CD14-positive monocyte (primary cell): ENCODE measurements around the gene CLTCL1. TPM values are rescaled to one million over a fixed set of nuclear protein-coding genes. Genes with fewer than 3 reads are reported as not detected.

Experiments
- DNase-seq, 3 donors: peaks; one replicate each; pipeline ENCODE4 v3.0.0-alpha.2; 2011 to 2022
- H2AFZ ChIP-seq: 2 replicates; pipeline ENCODE4 v1.6.0; 2012; ENCODE audit warnings: mild to moderate bottlenecking, low read depth, low read length, inconsistent platforms; ENCODE audit not compliant: insufficient read depth, poor library complexity, severe bottlenecking
- H3K27ac ChIP-seq, 2 donors: 1 replicate in 1 of 2; 2 replicates in 1 of 2; pipeline ENCODE4 v1.5.1; 2012 to 2013; ENCODE audit warnings: low read length in 2 of 2, control low read depth in 1 of 2, inconsistent platforms in 1 of 2, low read depth in 1 of 2, mild to moderate bottlenecking in 1 of 2
- H3K27me3 ChIP-seq, 2 donors: one replicate each; pipeline versions ENCODE4 v1.6.0 to v1.6.1; 2011 to 2013; ENCODE audit warnings: low read length in 2 of 2; ENCODE audit not compliant: control insufficient read depth in 2 of 2, insufficient read depth in 2 of 2
- H3K36me3 ChIP-seq, 2 donors: replicated peaks in 1 of 2; 1 replicate in 1 of 2; 2 replicates in 1 of 2; pipeline versions ENCODE4 v1.5.1 to v1.6.1; 2012 to 2013; ENCODE audit warnings: low read length in 2 of 2, control low read depth in 1 of 2, inconsistent platforms in 1 of 2, mild to moderate bottlenecking in 1 of 2; ENCODE audit not compliant: insufficient read depth in 2 of 2, control insufficient read depth in 1 of 2
- H3K4me1 ChIP-seq, 2 donors: 1 replicate in 1 of 2; 2 replicates in 1 of 2; pipeline versions ENCODE4 v1.5.1 to v1.6.1; 2012 to 2013; ENCODE audit warnings: low read length in 2 of 2, control low read depth in 1 of 2, inconsistent platforms in 1 of 2, mild to moderate bottlenecking in 1 of 2, moderate library complexity in 1 of 2; ENCODE audit not compliant: insufficient read depth in 2 of 2, control insufficient read depth in 1 of 2
- H3K4me2 ChIP-seq: replicated peaks from 2 replicates; pipeline ENCODE3; 2012; ENCODE audit warnings: low read length, moderate library complexity, mild to moderate bottlenecking; ENCODE audit not compliant: poor library complexity, severe bottlenecking; ENCODE audit errors: extremely low read depth
- H3K4me3 ChIP-seq, 3 experiments: fragments of 200-600 bp in 1 of 3; sonication (generic) in 1 of 3; replicated peaks in 1 of 3; 1 replicate in 2 of 3; 2 replicates in 1 of 3; pipeline ENCODE4 v1.5.1; 2011 to 2013; ENCODE audit warnings: low read length in 3 of 3, mild to moderate bottlenecking in 3 of 3, control low read depth in 2 of 3, low read depth in 2 of 3, inconsistent platforms in 1 of 3, moderate library complexity in 1 of 3
- H3K79me2 ChIP-seq: 2 replicates; pipeline ENCODE4 v1.6.0; 2012; ENCODE audit warnings: mild to moderate bottlenecking, control low read depth, inconsistent platforms, low read length, moderate library complexity; ENCODE audit not compliant: insufficient read depth
- H3K9ac ChIP-seq: 2 replicates; pipeline ENCODE4 v1.6.0; 2017; ENCODE audit warnings: low read length, mild to moderate bottlenecking; ENCODE audit not compliant: insufficient read depth, poor library complexity, severe bottlenecking
- H3K9me3 ChIP-seq, 2 donors: replicated peaks in 1 of 2; 1 replicate in 1 of 2; 2 replicates in 1 of 2; pipeline versions ENCODE4 v1.5.1 to v1.6.1; 2012 to 2013; ENCODE audit warnings: low read length in 2 of 2, control low read depth in 1 of 2; ENCODE audit not compliant: control insufficient read depth in 1 of 2, insufficient read depth in 1 of 2
- H4K20me1 ChIP-seq: 2 replicates; pipeline ENCODE4 v1.6.0; 2012; ENCODE audit warnings: mild to moderate bottlenecking, low read length, control low read depth, moderate library complexity; ENCODE audit not compliant: insufficient read depth
- H3K27ac Mint-ChIP-seq, 7 donors: one replicate each; pipeline ENCODE4 v1.8.0; 2020; ENCODE audit warnings: mild to moderate bottlenecking in 7 of 7, mixed read lengths in 7 of 7, moderate library complexity in 6 of 7, inconsistent platforms in 2 of 7
- H3K27me3 Mint-ChIP-seq, 3 donors: one replicate each; pipeline ENCODE4 v1.8.0; 2021 to 2022; ENCODE audit warnings: low read depth in 3 of 3, mild to moderate bottlenecking in 3 of 3, mixed read lengths in 3 of 3, moderate library complexity in 3 of 3, inconsistent platforms in 1 of 3
- H3K36me3 Mint-ChIP-seq, 2 donors: one replicate each; pipeline ENCODE4 v1.8.0; 2020; ENCODE audit warnings: mixed read lengths in 2 of 2, inconsistent platforms in 1 of 2, mild to moderate bottlenecking in 1 of 2
- H3K4me1 Mint-ChIP-seq: one replicate; pipeline ENCODE4 v1.8.0; 2020; ENCODE audit warnings: mild to moderate bottlenecking, mixed read lengths
- H3K4me3 Mint-ChIP-seq, 2 donors: one replicate each; pipeline ENCODE4 v1.8.0; 2020; ENCODE audit warnings: mild to moderate bottlenecking in 2 of 2, mixed read lengths in 2 of 2, moderate library complexity in 1 of 2
- H3K9me3 Mint-ChIP-seq, 7 donors: one replicate each; pipeline ENCODE4 v1.8.0; 2020 to 2022; ENCODE audit warnings: mixed read lengths in 7 of 7, mild to moderate bottlenecking in 6 of 7, moderate library complexity in 6 of 7, inconsistent platforms in 2 of 7
- CTCF ChIP-seq: fragments of 200-600 bp; IDR thresholded peaks from one replicate; pipeline ENCODE4 v1.8.0; 2022; ENCODE audit warnings: antibody characterized with exemption, mild to moderate bottlenecking
- WGBS: methylation state at CpG from one replicate; pipeline ENCODE4 v1.1.5; 2013; ENCODE audit warnings: missing lambda C conversion rate; ENCODE audit not compliant: insufficient coverage; 5-methylcytosine and 5-hydroxymethylcytosine counted together
- intact Hi-C, 2 donors: fragments of 100-400 bp; cut with micrococcal nuclease; formaldehyde crosslinking; loops; one replicate each; pipeline versions ENCODE4 v1.15.0 to v1.15.1; 2023
- polyA plus RNA-seq, 3 donors: library from polyadenylated mRNA; depleted of rRNA in 1 of 3; unstranded in 2 of 3; stranded (reverse) in 1 of 3; fragments of 300-500 nt in 2 of 3; fragments of >200 nt in 1 of 3; fragmentation: Illumina TruSeq in 2 of 3; gene quantifications; 1 replicate in 2 of 3; 2 replicates in 1 of 3; pipeline ENCODE4 v1.2.3, GENCODE V29; 2012 to 2021

The CLTCL1 gene
- polyA plus RNA-seq, 3 donors, result 5.1 to 17.0 (median 6.1) TPM

GRCh38 chr22:19208287-19208847 is 83.2 kb downstream of the CLTCL1 start:
- Mint-ChIP-seq H3K27me3 (peaks cover 0 to 1% (median 0%) of the 10 kb centered on the region in 3 donors), H3K4me1 (no peaks in the 10 kb centered on the region), H3K27ac (no peak overlapping the region), H3K4me3 (no peak overlapping the region), H3K36me3 (peaks cover 74 to 92% of the 10 kb centered on the region in 2 donors), H3K9me3 (peaks cover 0 to 5% (median 0%) of the 10 kb centered on the region in 7 donors)
- no peak for TF ChIP-seq CTCF
- H3K4me3 ChIP-seq, result no peak overlapping the region
- H3K4me2 ChIP-seq, result no peak overlapping the region
- intact Hi-C loops, result no loop called here
- H3K4me1 ChIP-seq, result no peaks in the 10 kb centered on the region
- 100% methylated on average over 1 of the region's 4 CpGs for WGBS
- no peak overlapping the region for H3K9ac ChIP-seq
- H3K79me2 ChIP-seq, result no peaks in the 10 kb centered on the region
- peaks cover 71 to 97% of the 10 kb centered on the region in 2 donors for H3K36me3 ChIP-seq
- H3K27ac ChIP-seq, result no peak overlapping the region
- no peaks in the 10 kb centered on the region for H4K20me1 ChIP-seq
- H3K27me3 ChIP-seq, result no peaks in the 10 kb centered on the region
- H3K9me3 ChIP-seq, result no peaks in the 10 kb centered on the region
- no peak overlapping the region for H2AFZ ChIP-seq
- DNase-seq, result no peak

GRCh38 chr22:19207884-19208283 is 83.6 kb downstream of the CLTCL1 start:
- Mint-ChIP-seq H3K27me3 (peaks cover 0 to 1% (median 0%) of the 10 kb centered on the region in 3 donors), H3K27ac (no peak overlapping the region), H3K4me3 (no peak overlapping the region), H3K9me3 (peaks cover 0 to 6% (median 0%) of the 10 kb centered on the region in 7 donors), H3K4me1 (no peaks in the 10 kb centered on the region), H3K36me3 (peaks cover 71 to 92% of the 10 kb centered on the region in 2 donors)
- H3K4me1 ChIP-seq, result no peaks in the 10 kb centered on the region
- H3K79me2 ChIP-seq, result no peaks in the 10 kb centered on the region
- no peaks in the 10 kb centered on the region for H3K27me3 ChIP-seq
- no peak overlapping the region for H3K4me3 ChIP-seq
- H3K9ac ChIP-seq, result no peak overlapping the region
- H3K36me3 ChIP-seq, result peaks cover 67 to 96% of the 10 kb centered on the region in 2 donors
- H3K27ac ChIP-seq, result no peak overlapping the region
- H4K20me1 ChIP-seq, result no peaks in the 10 kb centered on the region
- no peak for TF ChIP-seq CTCF
- H3K4me2 ChIP-seq, result no peak overlapping the region
- no peak overlapping the region for H2AFZ ChIP-seq
- H3K9me3 ChIP-seq, result no peaks in the 10 kb centered on the region
- no peak for DNase-seq
- WGBS, result 85% methylated on average over 3 of the region's 5 CpGs
- intact Hi-C loops, result no loop called here
